T47D (cell line): Measurements from ENCODE around the gene EGR1.

ENCODE experiments used
- DNase-seq, 2 experiments: peaks; one replicate each; pipeline versions ENCODE4 v3.0.0 to v3.0.0-alpha.2; 2011 to 2012; ENCODE audit warnings: low read depth in 1 of 2, low spot score in 1 of 2
- JUND ChIP-seq: IDR thresholded peaks from 2 replicates; pipeline ENCODE4 v1.6.1; 2012; ENCODE audit warnings: low read depth
- in situ Hi-C: cut with HindIII; loops from 2 replicates; pipeline ENCODE4 v1.10.0; 2016; ENCODE audit warnings: low sequenced_read_pairs, low pct_unique_long_range_greater_than_20kb

Gene EGR1

GRCh38 chr5:138515556-138516245 is 50.4 kb downstream of the EGR1 start:
- no peak for TF ChIP-seq JUND
- in situ Hi-C loops, result no loop called here
- no peak for DNase-seq

GRCh38 chr5:138517437-138517836 is 52.2 kb downstream of the EGR1 start:
- no peak for TF ChIP-seq JUND
- DNase-seq, result no peak
- in situ Hi-C loops, result no loop called here
